ENCODE results near the gene ZNF593. TPM values are rescaled to one million over a fixed set of nuclear protein-coding genes. Genes with fewer than 3 reads are reported as not detected.

ZNF593 gene
- total and polyA plus RNA-seq, 2 of the 13 experiments (the other 11 are each of a cell fraction or from before 2014, with no cell fraction given): 37.3 to 55.8 TPM

- TF ChIP-seq AHDC1 (CRISPR knock-in tag; IDR thresholded peaks at IDR 0.05; ENCODE audit: borderline replicate concordance) (no peak), KDM4B (CRISPR knock-in tag; IDR thresholded peaks at IDR 0.05) (peak; percentile 93), MAFF (IDR thresholded peaks at IDR 0.05; ENCODE audit: low read depth, low read length) (no peak), ZNF629 (CRISPR knock-in tag; conservative IDR thresholded peaks at IDR 0.05) (peak; percentile 59; the same call in 1 of the 2 replicates), FLYWCH1 (CRISPR knock-in tag; IDR thresholded peaks at IDR 0.05) (no peak), ZNF879 (CRISPR knock-in tag; IDR thresholded peaks at IDR 0.05) (0 out of 2 replicates have a peak, but pooled peaks have one; percentile 74), ZNF441 (CRISPR knock-in tag; IDR thresholded peaks at IDR 0.05; ENCODE audit: borderline replicate concordance) (peak; percentile 79; the same call in 1 of the 2 replicates), ZNF329 (CRISPR knock-in tag; IDR thresholded peaks at IDR 0.05; ENCODE audit: low read depth) (peak; percentile 78), PAXIP1 (CRISPR knock-in tag; conservative IDR thresholded peaks at IDR 0.05) (peak; percentile 71), MTA3 (CRISPR knock-in tag; IDR thresholded peaks at IDR 0.05) (no peak), ZNF44 (CRISPR knock-in tag; IDR thresholded peaks at IDR 0.05) (peak; percentile 84; the same call in 1 of the 2 replicates), ZEB1 (IDR thresholded peaks at IDR 0.05; ENCODE audit: insufficient replicate concordance, low read depth) (no peak), DR1 (CRISPR knock-in tag; IDR thresholded peaks at IDR 0.05) (peak; percentile 71), JDP2 (CRISPR knock-in tag; IDR thresholded peaks at IDR 0.05; ENCODE audit: borderline replicate concordance) (no peak; the same call in 1 of the 2 replicates), SIX4 (CRISPR knock-in tag; IDR thresholded peaks at IDR 0.05) (no peak), KLF12 (CRISPR knock-in tag; IDR thresholded peaks at IDR 0.05; ENCODE audit: borderline replicate concordance) (peak; percentile 81; the same call in 1 of the 2 replicates), IKZF5 (CRISPR knock-in tag; IDR thresholded peaks at IDR 0.05) (peak; percentile 80), CAMTA2 (CRISPR knock-in tag; IDR thresholded peaks at IDR 0.05; ENCODE audit: borderline replicate concordance) (peak; percentile 98; the same call in 1 of the 2 replicates), ZNF253 (CRISPR knock-in tag; IDR thresholded peaks at IDR 0.05; ENCODE audit: borderline replicate concordance) (no peak; the same call in 1 of the 2 replicates)
Observed at GRCh38 chr1:26169669-26170471, at the start of gene ZNF593 (continued).
